AG09319 (cell line): ENCODE measurements around the gene RGN.
"Not testable (repeated sequence)": the region's sequence is repeated elsewhere in the genome, so short reads cannot be mapped to it uniquely, and the experiment has no call there.

Experiments used
- DNase-seq: peaks from one replicate; pipeline ENCODE4 v3.0.0-alpha.2; 2010; ENCODE audit warnings: low read depth; ENCODE audit errors: extremely low read depth
- CTCF ChIP-seq: IDR thresholded peaks from 2 replicates; pipeline ENCODE4 v1.5.1; 2011; ENCODE audit warnings: low read depth, mild to moderate bottlenecking, inconsistent platforms, low read length, moderate library complexity

The RGN gene

DNA sequence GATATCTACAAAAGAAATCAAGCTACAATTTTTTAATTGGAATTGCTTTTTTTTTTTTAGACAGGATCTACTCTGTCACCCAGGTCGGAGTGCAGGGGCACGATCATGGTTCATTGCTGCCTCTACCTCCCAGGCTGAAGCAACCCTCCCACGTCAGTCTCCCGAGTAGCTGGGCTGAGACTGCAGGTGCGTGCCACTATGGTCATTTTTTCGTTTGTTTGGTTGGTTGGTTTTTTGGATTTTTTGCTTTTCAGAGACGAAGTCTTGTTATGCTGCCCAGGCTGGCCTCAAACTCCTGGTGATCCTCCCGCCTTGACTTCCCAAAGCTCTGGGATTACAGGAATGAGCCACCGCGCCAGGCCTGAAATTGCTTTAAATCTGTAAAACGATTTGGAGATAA, 15.6 kb downstream of the RGN start:
- no peak for TF ChIP-seq CTCF
- DNase-seq: no peak

- no peak for DNase-seq
- no peak for TF ChIP-seq CTCF
Observed at GRCh38 chrX:47097018-47097417, 18.8 kb downstream of the RGN start.

DNA sequence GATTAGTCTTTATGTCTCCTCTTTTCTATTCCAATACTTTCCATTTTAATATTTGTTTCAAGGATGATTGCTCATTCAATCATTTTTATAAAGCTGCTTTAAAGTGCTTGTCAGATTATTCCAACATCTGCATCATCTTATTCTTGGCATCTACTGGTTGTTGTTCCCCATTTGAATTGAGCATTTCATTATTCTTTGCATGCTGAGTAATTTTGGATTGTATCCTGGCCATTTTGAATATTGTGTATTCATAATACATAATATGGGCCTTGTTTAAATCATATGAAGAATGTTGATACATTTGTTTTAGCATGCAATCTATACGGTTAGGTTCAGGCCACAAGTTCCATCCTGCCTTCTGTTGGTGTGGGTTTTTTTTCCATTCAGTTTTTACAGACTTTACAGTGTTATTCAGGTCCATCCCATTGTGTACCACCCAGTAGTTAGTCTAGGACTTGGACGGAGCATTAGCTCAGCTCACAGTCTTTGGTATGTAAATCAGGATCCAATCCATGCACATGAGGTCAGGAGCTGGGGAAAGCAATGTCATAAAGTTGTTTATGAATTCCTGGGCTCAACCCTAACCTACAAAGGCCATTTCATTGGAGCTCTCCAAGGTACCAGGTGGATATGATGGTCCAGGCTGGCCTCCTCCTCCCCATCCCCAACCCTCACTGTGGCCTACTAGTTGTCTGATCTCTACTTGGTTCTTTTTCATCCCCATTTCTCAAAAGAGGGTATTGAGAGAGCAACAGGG, 20.3 kb downstream of the RGN start:
- TF ChIP-seq CTCF: no peak
- no peak for DNase-seq

DNA sequence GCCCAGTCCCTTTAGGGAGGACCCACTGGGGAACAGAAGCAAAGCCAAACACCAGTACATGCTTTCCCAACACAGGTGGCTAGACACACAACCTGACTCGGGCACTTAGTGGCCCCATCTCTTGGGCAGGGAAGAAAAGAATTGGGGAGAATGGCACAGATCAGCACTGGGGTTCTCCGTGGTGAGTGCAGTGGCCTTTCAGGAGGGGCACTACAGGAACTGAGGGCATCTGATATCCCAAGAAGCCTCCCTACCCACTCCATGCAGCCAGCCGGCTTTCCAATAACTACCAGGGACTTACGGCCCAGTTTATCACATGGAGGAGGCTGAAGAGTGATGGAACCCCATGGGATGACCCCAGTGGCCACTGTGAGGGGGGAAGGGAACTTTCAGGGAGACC, 23.0 kb downstream of the RGN start:
- DNase-seq: no peak
- no peak for TF ChIP-seq CTCF

GRCh38 chrX:47110936-47111615, 32.8 kb downstream of the RGN start:
- DNase-seq: not testable (repeated sequence)

GRCh38 chrX:47112316-47112954, 34.2 kb downstream of the RGN start:
- TF ChIP-seq CTCF: no peak
- DNase-seq: no peak

DNA sequence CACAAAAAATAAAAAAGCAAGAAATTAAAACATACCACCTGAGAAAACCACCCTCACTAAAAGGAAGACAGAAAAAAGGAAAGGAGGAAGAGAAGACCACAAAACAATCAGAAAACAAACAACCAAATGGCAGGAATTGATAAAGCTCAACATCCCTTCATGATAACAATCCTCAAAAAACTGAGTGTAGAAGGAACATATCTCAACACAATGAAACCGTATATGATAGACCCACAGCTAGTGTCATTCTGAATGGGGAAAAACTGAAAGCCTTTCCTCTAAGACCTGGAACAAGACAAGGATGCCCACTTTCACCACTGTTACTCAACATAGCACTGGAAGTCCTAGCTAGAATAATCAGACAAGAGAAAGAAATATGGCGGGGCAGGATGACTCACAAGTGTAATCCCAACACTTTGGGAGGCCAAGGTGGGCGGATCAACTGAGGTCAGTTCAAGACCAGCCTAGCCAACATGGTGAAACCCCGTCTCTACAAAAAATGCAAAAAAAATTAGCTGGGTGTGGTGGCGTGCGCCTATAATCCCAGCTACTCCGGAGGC, 38.4 kb downstream of the RGN start:
- not testable (repeated sequence) for DNase-seq

GRCh38 chrX:47124466-47124865, 46.2 kb downstream of the RGN start:
- DNase-seq: not testable (repeated sequence)
